H1 (cell line): ENCODE measurements around the gene RANBP17. TPM values are rescaled to one million over a fixed set of nuclear protein-coding genes. Genes with fewer than 3 reads are reported as not detected.

ENCODE experiments used
- CTCF ChIA-PET: fragments of 300-600 bp; sonication (Branson Sonifier 250); formaldehyde crosslinking; loops from one replicate; lab custom pipeline; 2021; ENCODE audit not compliant: partially characterized antibody; lab: Charles Lee
- POLR2A ChIA-PET: fragments of 300-600 bp; sonication (Branson Sonifier 250); formaldehyde crosslinking; loops from one replicate; lab custom pipeline; 2021; ENCODE audit warnings: inconsistent platforms; ENCODE audit not compliant: partially characterized antibody; lab: Charles Lee
- DNase-seq, 2 experiments: peaks; one replicate each; pipeline versions ENCODE4 v3.0.0 to v3.0.0-alpha.2; 2010 to 2022; ENCODE audit warnings: low spot score in 2 of 2, low read depth in 1 of 2, mixed read lengths in 1 of 2
- FAIRE-seq: peaks from 2 replicates; lab custom pipeline; 2011; peaks lifted over from hg19 to GRCh38; lab: Jason Lieb, UNC
- H2AFZ ChIP-seq: 2 replicates; pipeline ENCODE4 v1.8.1; 2012; ENCODE audit warnings: low read length, inconsistent platforms
- H2AK5ac ChIP-seq: 2 replicates; pipeline ENCODE4 v1.6.1; 2013; ENCODE audit warnings: low read depth, low read length
- H2BK120ac ChIP-seq: replicated peaks from 2 replicates; pipeline ENCODE3; 2013; ENCODE audit warnings: low read depth, low read length, inconsistent platforms
- H2BK12ac ChIP-seq: 2 replicates; pipeline ENCODE4 v1.6.1; 2013; ENCODE audit warnings: low read depth, low read length
- H2BK15ac ChIP-seq: 2 replicates; pipeline ENCODE4 v1.6.1; 2013; ENCODE audit warnings: low read length
- H2BK20ac ChIP-seq: 2 replicates; pipeline ENCODE4 v1.6.1; 2013; ENCODE audit warnings: low read length
- H2BK5ac ChIP-seq: 2 replicates; pipeline ENCODE4 v1.6.1; 2013; ENCODE audit warnings: low read depth, low read length
- H3K14ac ChIP-seq: 2 replicates; pipeline ENCODE4 v1.6.1; 2013; ENCODE audit warnings: inconsistent platforms; ENCODE audit not compliant: insufficient read length
- H3K18ac ChIP-seq: 2 replicates; pipeline ENCODE4 v1.6.1; 2013; ENCODE audit warnings: low read length; ENCODE audit errors: extremely low read depth
- H3K23ac ChIP-seq: 2 replicates; pipeline ENCODE4 v1.6.1; 2013; ENCODE audit warnings: inconsistent platforms; ENCODE audit not compliant: insufficient read length
- H3K23me2 ChIP-seq: 2 replicates; pipeline ENCODE4 v1.6.1; 2013; ENCODE audit warnings: low read depth, low read length
- H3K27ac ChIP-seq: 2 replicates; pipeline ENCODE4 v1.6.1; 2011; ENCODE audit warnings: low read depth, low read length, inconsistent platforms
- H3K27me3 ChIP-seq, 4 experiments: replicated peaks in 1 of 4; 1 replicate in 1 of 4; 2 replicates in 3 of 4; pipeline versions ENCODE4 v1.6.1 to v1.8.1; 2011 to 2013; ENCODE audit warnings: low read length in 3 of 4, mild to moderate bottlenecking in 3 of 4, inconsistent platforms in 2 of 4, mixed read lengths in 2 of 4, moderate library complexity in 1 of 4; ENCODE audit not compliant: control insufficient read depth in 3 of 4, insufficient read depth in 3 of 4; ENCODE audit errors: extremely low read depth in 1 of 4
- H3K36me3 ChIP-seq, 4 experiments: 2 replicates each; pipeline versions ENCODE4 v1.6.1 to v1.8.1; 2011 to 2013; ENCODE audit warnings: mild to moderate bottlenecking in 4 of 4, low read length in 3 of 4, moderate library complexity in 2 of 4, control low read depth in 1 of 4, inconsistent platforms in 1 of 4; ENCODE audit not compliant: insufficient read depth in 4 of 4, control insufficient read depth in 2 of 4
- H3K4ac ChIP-seq: replicated peaks from 2 replicates; pipeline ENCODE3; 2013; ENCODE audit warnings: low read length, low read depth, mixed read lengths, inconsistent platforms; ENCODE audit not compliant: insufficient read length
- H3K4me1 ChIP-seq, 4 experiments: replicated peaks in 1 of 4; 1 replicate in 1 of 4; 2 replicates in 3 of 4; pipeline versions ENCODE4 v1.6.1 to v1.8.1; 2011 to 2013; ENCODE audit warnings: low read length in 3 of 4, inconsistent platforms in 2 of 4, mixed read lengths in 1 of 4; ENCODE audit not compliant: insufficient read depth in 4 of 4, control insufficient read depth in 3 of 4
- H3K4me2 ChIP-seq, 2 experiments: 2 replicates each; pipeline versions ENCODE4 v1.6.1 to v1.8.1; 2011 to 2013; ENCODE audit warnings: low read depth in 2 of 2, low read length in 2 of 2, control low read depth in 1 of 2, inconsistent platforms in 1 of 2, mild to moderate bottlenecking in 1 of 2; ENCODE audit not compliant: insufficient read depth in 1 of 2
- H3K4me3 ChIP-seq, 4 experiments: fragments of 200-600, 300-600 bp in 1 of 4; sonication (generic), shearing (Covaris generic), sonication (Bioruptor Twin) in 1 of 4; 2 replicates each; pipeline versions ENCODE4 v1.5.1 to v1.8.1; 2011 to 2016; ENCODE audit warnings: low read length in 4 of 4, low read depth in 3 of 4, control low read depth in 2 of 4, inconsistent platforms in 2 of 4, mild to moderate bottlenecking in 2 of 4, mixed read lengths in 1 of 4, moderate library complexity in 1 of 4; ENCODE audit not compliant: insufficient read depth in 2 of 4; ENCODE audit errors: extremely low read depth in 1 of 4
- H3K56ac ChIP-seq: replicated peaks from 2 replicates; pipeline ENCODE3; 2013; ENCODE audit warnings: low read depth, mild to moderate bottlenecking, mixed read lengths, low read length, inconsistent platforms; ENCODE audit not compliant: insufficient read length
- H3K79me1 ChIP-seq: 2 replicates; pipeline ENCODE4 v1.6.1; 2013; ENCODE audit warnings: low read depth, low read length, control low read depth
- H3K79me2 ChIP-seq, 2 experiments: 2 replicates each; pipeline versions ENCODE4 v1.6.1 to v1.8.1; 2012 to 2013; ENCODE audit warnings: low read length in 2 of 2, mild to moderate bottlenecking in 2 of 2, inconsistent platforms in 1 of 2; ENCODE audit not compliant: insufficient read depth in 2 of 2, control insufficient read depth in 1 of 2
- H3K9ac ChIP-seq, 4 experiments: replicated peaks in 1 of 4; 1 replicate in 1 of 4; 2 replicates in 3 of 4; pipeline versions ENCODE4 v1.6.1 to v1.8.1; 2011 to 2013; ENCODE audit warnings: low read depth in 3 of 4, low read length in 3 of 4, control low read depth in 2 of 4, mild to moderate bottlenecking in 2 of 4, moderate library complexity in 2 of 4, inconsistent platforms in 1 of 4; ENCODE audit errors: extremely low read depth in 1 of 4
- H3K9me3 ChIP-seq, 2 experiments: 2 replicates each; pipeline versions ENCODE4 v1.6.1 to v1.8.1; 2012 to 2013; ENCODE audit warnings: mild to moderate bottlenecking in 2 of 2, moderate library complexity in 2 of 2, control low read depth in 1 of 2, inconsistent platforms in 1 of 2, low read depth in 1 of 2, low read length in 1 of 2, mixed read lengths in 1 of 2; ENCODE audit not compliant: insufficient read depth in 2 of 2
- H4K20me1 ChIP-seq, 2 experiments: replicated peaks in 1 of 2; 2 replicates each; pipeline versions ENCODE3 to v1.8.1; 2011 to 2013; ENCODE audit warnings: inconsistent platforms in 2 of 2, low read length in 2 of 2, mild to moderate bottlenecking in 1 of 2; ENCODE audit not compliant: insufficient read depth in 2 of 2, control insufficient read depth in 1 of 2
- H4K5ac ChIP-seq: 2 replicates; pipeline ENCODE4 v1.6.1; 2013; ENCODE audit warnings: low read length, low read depth, mixed read lengths, inconsistent platforms; ENCODE audit not compliant: insufficient read length
- H4K8ac ChIP-seq: 2 replicates; pipeline ENCODE4 v1.8.0; 2013; ENCODE audit warnings: mild to moderate bottlenecking, moderate library complexity, low read length, inconsistent platforms; ENCODE audit not compliant: insufficient read depth; ENCODE audit errors: extremely low read depth
- H4K91ac ChIP-seq: replicated peaks from 2 replicates; pipeline ENCODE3; 2013; ENCODE audit warnings: low read length, mixed read lengths, inconsistent platforms; ENCODE audit not compliant: insufficient read length
- BCL11A ChIP-seq, 2 experiments: IDR thresholded peaks; one replicate each; pipeline ENCODE4 v1.6.1; 2011; ENCODE audit warnings: low read depth in 2 of 2, low read length in 2 of 2, mild to moderate bottlenecking in 2 of 2
- CBX5 ChIP-seq: fragments of 300-800, 300-1000 bp; sonication (generic); IDR thresholded peaks from 2 replicates; pipeline ENCODE4 v1.7.1; 2016; ENCODE audit warnings: antibody characterized with exemption, low read length, low read depth
- GTF2F1 ChIP-seq: IDR thresholded peaks from 2 replicates; pipeline ENCODE4 v1.6.1; 2012; ENCODE audit warnings: low read depth, low read length, improper control_type of control experiment, borderline replicate concordance
- JUN ChIP-seq: IDR thresholded peaks from 2 replicates; pipeline ENCODE4 v1.6.1; 2011; ENCODE audit warnings: low read depth, mild to moderate bottlenecking, improper control_type of control experiment, low read length
- KDM1A ChIP-seq: fragments of 200-600, 300-600 bp; sonication (generic); IDR thresholded peaks from 2 replicates; pipeline ENCODE4 v1.7.1; 2016; ENCODE audit warnings: mild to moderate bottlenecking, low read length, borderline replicate concordance
- KDM4A ChIP-seq: IDR thresholded peaks from one replicate; pipeline ENCODE4 v1.7.1; 2012; ENCODE audit warnings: low read depth, mild to moderate bottlenecking, moderate library complexity, low read length, inconsistent platforms; ENCODE audit not compliant: severe bottlenecking
- MAFK ChIP-seq: IDR thresholded peaks from 2 replicates; pipeline ENCODE4 v1.6.1; 2012; ENCODE audit warnings: low read depth, mild to moderate bottlenecking, improper control_type of control experiment, low read length
- POLR2A ChIP-seq, 2 experiments: IDR thresholded peaks; 1 replicate in 1 of 2; 2 replicates in 1 of 2; pipeline ENCODE4 v1.6.1; 2011; ENCODE audit warnings: low read depth in 2 of 2, low read length in 2 of 2, mild to moderate bottlenecking in 2 of 2; ENCODE audit errors: control extremely low read depth in 1 of 2
- POLR2AphosphoS5 ChIP-seq: IDR thresholded peaks from 2 replicates; pipeline ENCODE4 v1.6.1; 2011; ENCODE audit warnings: low read depth, low read length
- RNF2 ChIP-seq: fragments of 200-900, 300-1000 bp; sonication (generic); IDR thresholded peaks from 2 replicates; pipeline ENCODE4 v1.7.1; 2016; ENCODE audit warnings: borderline replicate concordance, low read depth, mild to moderate bottlenecking, antibody characterized with exemption, low read length; ENCODE audit not compliant: poor library complexity, severe bottlenecking; ENCODE audit errors: missing control alignments
- SIRT6 ChIP-seq: IDR thresholded peaks from one replicate; pipeline ENCODE4 v1.7.1; 2012; ENCODE audit warnings: low read length, inconsistent platforms
- SP1 ChIP-seq: IDR thresholded peaks from 2 replicates; pipeline ENCODE4 v1.6.1; 2011; ENCODE audit warnings: low read depth, low read length
- SUZ12 ChIP-seq: fragments of 200-600 bp; sonication (generic); IDR thresholded peaks from 2 replicates; pipeline ENCODE4 v1.6.1; 2012; ENCODE audit warnings: mild to moderate bottlenecking, inconsistent platforms, low read length, moderate library complexity, mixed read lengths
- ZNF274 ChIP-seq: IDR thresholded peaks from 2 replicates; pipeline ENCODE4 v1.7.0; 2012; ENCODE audit warnings: low read length, borderline replicate concordance; ENCODE audit errors: extremely low read depth
- WGBS, 2 experiments: shearing (Covaris generic) in 1 of 2; methylation state at CpG; one replicate each; pipeline versions ENCODE4 v1.1.6 to v1.1.7; 2013 to 2015; ENCODE audit warnings: low lambda C conversion rate in 2 of 2, mixed read lengths in 2 of 2, inconsistent platforms in 1 of 2, low coverage in 1 of 2, missing lambda C conversion rate in 1 of 2; ENCODE audit not compliant: insufficient replicate concordance in 2 of 2, insufficient coverage in 1 of 2, insufficient read length in 1 of 2; ENCODE audit errors: extremely low coverage in 1 of 2, missing lambda C conversion rate in 1 of 2; 5-methylcytosine and 5-hydroxymethylcytosine counted together
- polyA plus RNA-seq, 7 experiments: library from polyadenylated mRNA; depleted of rRNA in 3 of 7; stranded (reverse) in 5 of 7; unstranded in 2 of 7; fragments of >200 nt in 5 of 7; fragments of 200-250 nt in 2 of 7; gene quantifications; 1 replicate in 5 of 7; 2 replicates in 1 of 7; 4 replicates in 1 of 7; pipeline versions ENCODE4 v1.2.1 to v1.2.3, GENCODE V29; 2011 to 2013; ENCODE audit warnings: missing spikeins in 2 of 7, mixed read lengths in 2 of 7
- total RNA-seq: library from RNA; stranded (reverse); fragmentation: NEBNext Ultra II Directional; extraction: Animal tissue kit (Norgen Biotek cat#: 25700); gene quantifications from 2 replicates; pipeline ENCODE4 v1.2.1, GENCODE V29; 2021

The RANBP17 gene
- total and polyA plus RNA-seq, 2 of the 8 experiments (the other 6 are each of a cell fraction or from before 2014, with no cell fraction given) = 8.6 to 21.3 TPM

- H4K20me1 ChIP-seq = no peaks in the 10 kb centered on the region
- no peak overlapping the region for H3K27ac ChIP-seq
- H3K27me3 ChIP-seq = no peaks in the 10 kb centered on the region
- no peak overlapping the region for H2AFZ ChIP-seq
- POLR2A ChIA-PET = no interaction called here
- DNase-seq (no peak), FAIRE-seq (no peak)
- H3K4me2 ChIP-seq = no peak overlapping the region
- H2BK15ac ChIP-seq = no peak overlapping the region
- 82% methylated on average over 7 of the region's 7 CpGs; no CpG with 5 or more reads in 1 of the 2 experiments for WGBS, 2 experiments
- H3K79me2 ChIP-seq = no peaks in the 10 kb centered on the region
- peaks cover 0 to 5% (median 1%) of the 10 kb centered on the region in 4 experiments; a peak in 1 of 8 replicates for H3K36me3 ChIP-seq
- H2BK120ac ChIP-seq = no peak overlapping the region
- no peaks in the 10 kb centered on the region for H3K4me1 ChIP-seq
- no peak overlapping the region for H4K5ac ChIP-seq
- no peak overlapping the region for H4K8ac ChIP-seq
- H2BK5ac ChIP-seq = no peak overlapping the region
- H2BK12ac ChIP-seq = no peak overlapping the region
- CTCF ChIA-PET = interaction anchor here (0.8 to 1.4 kb wide), 2 partner anchors 82 to 250 kb away, joined by 3 to 4 read pairs; no protein-coding TSS in a partner anchor
- H3K23ac ChIP-seq = no peak overlapping the region
- H3K9me3 ChIP-seq = peaks cover 0 to 4% of the 10 kb centered on the region in 2 experiments; a peak in 2 of 4 replicates
- H3K56ac ChIP-seq = no peak overlapping the region
- H3K79me1 ChIP-seq = no peaks in the 10 kb centered on the region
- H3K9ac ChIP-seq = no peak overlapping the region
- no peak overlapping the region for H3K14ac ChIP-seq
- no peak overlapping the region for H4K91ac ChIP-seq
- no peaks in the 10 kb centered on the region for H3K23me2 ChIP-seq
- H3K4me3 ChIP-seq = no peak overlapping the region
- no peak overlapping the region for H2AK5ac ChIP-seq
- no peak overlapping the region for H3K4ac ChIP-seq
- no peak overlapping the region for H3K18ac ChIP-seq
- no peak overlapping the region for H2BK20ac ChIP-seq
- TF ChIP-seq MAFK = no peak
- no peak for TF ChIP-seq POLR2AphosphoS5
- TF ChIP-seq SUZ12 = no peak
- TF ChIP-seq CBX5 = no peak
- no peak for TF ChIP-seq RNF2
- TF ChIP-seq BCL11A (IDR thresholded peaks at IDR 0.05; ENCODE audit: low read depth in 2 of 2, low read length in 2 of 2) = no peak
- no peak for TF ChIP-seq JUN
- TF ChIP-seq POLR2A (IDR thresholded peaks at IDR 0.05; ENCODE audit: control extremely low read depth in 1 of 2, low read depth in 2 of 2, low read length in 2 of 2) = no peak
- no peak for TF ChIP-seq KDM4A
- no peak for TF ChIP-seq SIRT6
- TF ChIP-seq SP1 = no peak
- TF ChIP-seq GTF2F1 = no peak
- no peak for TF ChIP-seq KDM1A
- TF ChIP-seq ZNF274 = no peak
These were observed 218.5 kb downstream of the RANBP17 start for GRCh38 chr5:171080186-171080938.
